Measurements from ENCODE around the gene KHDRBS2. TPM values are rescaled to one million over a fixed set of nuclear protein-coding genes. Genes with fewer than 3 reads are reported as not detected.

KHDRBS2 gene
- total RNA-seq, 1 experiment from 2014 or later: not detected

DNA sequence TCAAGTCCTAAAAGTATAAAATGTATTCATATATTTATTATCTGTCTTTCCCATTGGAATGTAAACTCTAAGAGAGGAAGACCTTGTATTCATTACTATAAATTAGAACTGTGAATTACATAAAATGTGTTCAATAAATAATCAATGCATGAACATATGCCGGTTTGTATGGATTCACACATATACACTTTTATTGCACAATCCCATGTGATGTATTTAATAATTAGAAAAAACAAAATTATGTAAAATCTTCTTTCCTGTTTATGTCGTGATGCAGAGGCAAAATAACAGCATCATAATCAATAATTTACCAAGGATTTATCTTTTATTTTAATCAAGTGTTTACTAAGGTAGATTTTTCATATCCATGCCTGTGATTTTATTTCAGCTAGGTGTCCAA, 240.5 kb downstream of the KHDRBS2 start:
- in situ Hi-C loops (cut with HindIII; ENCODE audit: low sequenced_read_pairs): no loop called here
- DNase-seq (ENCODE audit: low spot score): no peak

DNA sequence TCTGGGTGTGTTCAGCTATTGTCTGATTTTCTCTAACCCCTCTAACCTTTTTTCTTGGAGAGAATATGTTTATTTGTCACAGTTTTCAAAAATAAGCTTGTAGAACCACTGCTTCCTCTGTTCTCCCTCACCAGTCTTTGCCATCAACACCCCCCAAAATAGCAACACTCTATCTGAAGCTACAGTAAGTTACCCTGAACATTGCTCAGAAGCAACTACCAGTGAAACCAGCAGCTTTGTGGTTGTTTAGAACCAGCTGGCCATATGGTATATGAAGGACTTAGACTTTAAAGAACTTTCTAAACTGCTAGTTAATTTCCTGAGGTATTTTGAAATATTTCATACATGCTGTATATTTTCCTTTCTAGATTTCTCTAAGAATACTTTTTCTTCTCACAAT, 242.9 kb downstream of the KHDRBS2 start:
- DNase-seq (ENCODE audit: low spot score): no peak
- in situ Hi-C loops (cut with HindIII; ENCODE audit: low sequenced_read_pairs): no loop called here

DNA sequence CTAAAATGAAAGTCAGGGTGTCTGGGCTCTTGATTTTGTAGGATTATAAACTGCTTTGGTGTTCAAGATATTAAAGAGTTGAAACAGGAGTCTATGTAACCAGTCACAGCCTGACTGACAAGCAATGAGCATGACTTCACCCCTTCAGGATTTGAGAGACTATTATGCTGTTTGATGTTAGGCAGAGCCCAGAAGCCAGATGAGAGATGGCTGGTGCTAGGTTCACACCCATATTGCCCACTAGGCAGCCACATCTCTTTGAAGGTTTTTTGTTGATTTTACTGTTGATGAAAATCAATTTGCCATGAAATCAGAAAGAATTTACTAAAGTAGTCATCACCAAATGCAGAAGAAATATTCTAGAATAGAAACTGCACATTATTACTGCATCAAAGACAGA, 243.6 kb downstream of the KHDRBS2 start:
- in situ Hi-C loops (cut with HindIII; ENCODE audit: low sequenced_read_pairs): no loop called here
- no peak for DNase-seq (ENCODE audit: low spot score)

DNA sequence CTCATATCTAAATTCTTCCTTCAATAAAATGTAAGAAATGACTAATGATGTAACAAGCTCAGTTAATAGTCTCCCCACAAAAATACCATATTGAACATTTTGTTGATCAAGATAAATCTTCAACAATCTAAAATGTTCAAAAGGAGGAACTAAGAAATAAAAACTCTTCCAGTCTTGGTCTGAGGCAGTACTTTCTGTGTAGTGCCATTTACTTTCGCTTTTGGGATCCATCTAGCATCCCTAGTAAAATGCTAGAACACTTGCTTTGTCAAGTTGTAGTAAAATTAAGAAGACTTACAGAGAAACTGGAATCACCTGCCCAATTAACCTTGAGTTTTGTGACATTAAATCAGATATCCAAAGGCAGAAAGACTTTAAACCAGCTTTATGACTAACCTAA, 246.4 kb downstream of the KHDRBS2 start:
- DNase-seq (ENCODE audit: low spot score): no peak
- in situ Hi-C loops (cut with HindIII; ENCODE audit: low sequenced_read_pairs): no loop called here

GRCh38 chr6:62037445-62037844, 248.6 kb downstream of the KHDRBS2 start:
- no peak for DNase-seq (ENCODE audit: low spot score)
- in situ Hi-C loops (cut with HindIII; ENCODE audit: low sequenced_read_pairs): no loop called here

DNA sequence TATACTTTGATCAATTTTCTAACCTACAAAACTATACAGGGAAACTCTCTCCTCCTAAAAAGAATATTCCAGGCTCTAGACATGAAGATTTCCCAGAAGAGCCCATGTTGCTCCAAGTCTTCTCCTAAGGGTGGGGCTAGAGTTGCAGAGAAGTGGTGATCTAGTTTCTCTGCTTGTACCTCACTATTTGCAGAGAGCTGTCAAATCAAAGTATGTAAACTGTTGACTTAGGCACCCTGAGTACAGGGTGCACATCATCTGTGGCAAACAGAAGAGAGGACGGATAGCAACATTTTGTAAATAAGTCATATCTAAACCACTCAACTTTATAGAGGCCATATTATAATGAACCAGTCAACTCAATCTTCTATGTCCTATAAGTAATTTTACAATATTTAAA, 250.1 kb downstream of the KHDRBS2 start:
- no peak for DNase-seq (ENCODE audit: low spot score)
- in situ Hi-C loops (cut with HindIII; ENCODE audit: low sequenced_read_pairs): no loop called here

- DNase-seq (ENCODE audit: low spot score): no peak
- in situ Hi-C loops (cut with HindIII; ENCODE audit: low sequenced_read_pairs): no loop called here
Observed at GRCh38 chr6:62013719-62014118, 272.3 kb downstream of the KHDRBS2 start.

DNA sequence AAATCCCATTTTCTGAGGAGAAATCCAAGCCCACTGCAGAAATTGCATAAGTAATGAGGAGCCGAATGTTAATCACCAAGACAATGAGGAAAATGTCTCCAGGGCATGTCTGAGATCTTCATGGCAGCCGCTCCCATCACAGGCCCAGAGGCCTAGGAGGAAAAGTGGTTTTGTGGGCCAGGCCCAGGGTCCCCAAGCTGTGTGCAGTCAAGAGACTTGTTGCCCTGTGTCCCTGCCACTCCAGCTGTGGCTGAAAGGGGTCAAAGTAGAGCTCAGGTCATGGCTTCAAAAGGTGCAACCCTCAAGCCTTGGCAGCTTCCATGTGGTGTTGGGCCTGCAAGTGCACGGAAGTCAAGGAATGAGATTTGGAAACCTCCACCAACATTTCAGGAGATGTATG, 276.6 kb downstream of the KHDRBS2 start:
- no peak for DNase-seq (ENCODE audit: low spot score)
- in situ Hi-C loops (cut with HindIII; ENCODE audit: low sequenced_read_pairs): no loop called here

DNA sequence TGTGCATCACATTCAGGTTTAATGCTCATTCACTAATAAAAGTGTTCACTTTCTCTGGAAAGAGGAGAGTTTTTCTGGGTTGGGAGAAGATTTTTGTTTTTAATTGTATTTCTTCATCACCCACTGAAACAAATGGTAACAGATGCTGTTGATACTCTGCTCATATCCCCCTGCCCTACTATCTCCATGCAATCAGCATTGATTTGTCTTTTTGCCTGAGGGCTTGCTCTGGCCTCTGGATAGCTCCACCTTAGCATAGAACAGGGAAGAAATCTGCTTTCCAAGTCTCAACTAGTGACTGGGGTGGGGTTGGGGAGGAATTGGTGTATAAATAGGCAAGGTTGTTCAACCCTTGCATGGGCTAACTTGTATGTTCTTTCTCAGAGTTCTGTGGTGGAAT, 296.4 kb downstream of the KHDRBS2 start:
- no peak for DNase-seq (ENCODE audit: low spot score)
- in situ Hi-C loops (cut with HindIII; ENCODE audit: low sequenced_read_pairs): no loop called here

- in situ Hi-C loops (cut with HindIII; ENCODE audit: low sequenced_read_pairs): no loop called here
- DNase-seq (ENCODE audit: low spot score): no peak
Observed at GRCh38 chr6:61980622-61981021, 305.4 kb downstream of the KHDRBS2 start.

DNA sequence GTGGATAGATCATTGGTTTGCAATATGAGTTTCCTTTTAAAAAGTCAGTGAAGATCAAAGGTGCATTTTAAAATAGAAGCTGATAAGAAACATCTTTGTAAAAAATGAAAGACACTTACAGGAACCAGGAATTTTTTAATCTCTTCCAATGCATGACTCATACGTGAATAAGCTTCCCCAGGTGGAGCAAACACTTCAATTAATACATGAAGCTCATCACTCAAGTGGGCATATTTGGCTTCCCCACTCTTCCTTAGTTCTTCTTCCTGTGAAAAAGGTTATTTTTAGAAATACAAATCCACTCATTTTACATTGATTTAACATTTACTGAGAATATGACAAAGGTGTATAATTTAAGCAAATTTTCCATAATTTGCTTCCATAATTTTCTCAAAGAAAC, 308.1 kb downstream of the KHDRBS2 start:
- in situ Hi-C loops (cut with HindIII; ENCODE audit: low sequenced_read_pairs): no loop called here

DNA sequence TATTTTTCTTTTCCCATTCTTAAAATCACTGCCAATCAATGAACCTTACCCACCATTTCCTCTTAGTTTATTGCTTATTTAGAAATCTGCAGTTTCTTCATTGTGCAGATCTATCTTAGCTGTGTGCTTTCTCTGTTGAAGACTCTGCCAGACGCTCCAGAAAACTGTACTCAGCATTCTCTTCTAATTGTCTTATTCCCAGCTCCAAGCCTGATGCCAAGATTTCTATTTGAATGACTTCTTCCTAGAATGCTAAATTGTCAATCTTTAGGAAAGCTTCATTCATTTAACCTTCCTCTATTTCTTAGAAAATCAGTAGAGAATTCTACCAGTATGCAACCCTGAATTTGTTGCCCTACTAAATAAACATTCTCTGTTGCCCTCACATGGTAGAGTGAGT, 308.9 kb downstream of the KHDRBS2 start:
- in situ Hi-C loops (cut with HindIII; ENCODE audit: low sequenced_read_pairs): no loop called here
- no peak for DNase-seq (ENCODE audit: low spot score)

More for the DNA sequence above, 308.1 kb downstream of the KHDRBS2 start:
- no peak for DNase-seq (ENCODE audit: low spot score)

DNA sequence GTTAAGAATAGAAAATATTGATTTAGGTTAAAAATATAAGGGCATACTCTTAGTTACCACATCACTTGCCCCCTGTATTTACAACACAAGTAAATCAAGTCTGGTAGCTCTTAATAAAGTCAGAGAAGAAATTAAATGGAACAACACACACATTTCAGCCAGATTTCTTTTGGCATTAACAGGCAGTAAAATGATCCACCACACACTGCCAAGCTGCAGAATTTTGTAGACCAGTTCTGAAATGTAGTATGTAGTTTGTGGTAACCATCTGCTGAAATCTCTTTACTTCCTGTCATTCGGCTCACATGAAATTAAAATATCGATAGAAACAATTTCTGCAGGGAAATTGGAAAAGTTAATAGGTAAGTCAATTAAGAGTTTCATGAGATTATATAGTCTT, 326.8 kb downstream of the KHDRBS2 start:
- no peak for DNase-seq (ENCODE audit: low spot score)
- in situ Hi-C loops (cut with HindIII; ENCODE audit: low sequenced_read_pairs): no loop called here

GRCh38 chr6:61953851-61954250, 332.2 kb downstream of the KHDRBS2 start:
- DNase-seq (ENCODE audit: low spot score): peak; percentile 52
- in situ Hi-C loops (cut with HindIII; ENCODE audit: low sequenced_read_pairs): no loop called here

GRCh38 chr6:61951586-61951985, 334.4 kb downstream of the KHDRBS2 start:
- in situ Hi-C loops (cut with HindIII; ENCODE audit: low sequenced_read_pairs): no loop called here
- no peak for DNase-seq (ENCODE audit: low spot score)

DNA sequence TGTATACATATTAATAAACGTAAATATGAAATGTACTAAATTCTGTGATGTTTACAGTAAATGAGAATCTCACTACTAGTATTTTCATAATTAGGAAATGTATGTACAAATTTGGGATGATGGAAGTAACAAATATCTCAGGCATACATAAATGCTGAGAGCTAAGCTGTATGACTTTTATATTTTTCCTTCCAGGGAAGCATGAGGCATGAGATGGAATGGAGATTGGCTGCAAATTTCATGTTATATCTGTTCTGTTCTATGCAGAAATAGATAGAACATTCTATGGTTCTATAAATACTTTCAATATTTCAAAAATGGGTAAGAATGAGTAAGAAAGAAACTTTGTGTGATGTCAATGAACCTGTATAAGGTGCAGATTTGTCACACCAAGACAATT, 335.2 kb downstream of the KHDRBS2 start:
- in situ Hi-C loops (cut with HindIII; ENCODE audit: low sequenced_read_pairs): no loop called here
- DNase-seq (ENCODE audit: low spot score): no peak

- no peak for DNase-seq (ENCODE audit: low spot score)
- in situ Hi-C loops (cut with HindIII; ENCODE audit: low sequenced_read_pairs): no loop called here
Observed at GRCh38 chr6:61949971-61950370, 336.1 kb downstream of the KHDRBS2 start.

DNA sequence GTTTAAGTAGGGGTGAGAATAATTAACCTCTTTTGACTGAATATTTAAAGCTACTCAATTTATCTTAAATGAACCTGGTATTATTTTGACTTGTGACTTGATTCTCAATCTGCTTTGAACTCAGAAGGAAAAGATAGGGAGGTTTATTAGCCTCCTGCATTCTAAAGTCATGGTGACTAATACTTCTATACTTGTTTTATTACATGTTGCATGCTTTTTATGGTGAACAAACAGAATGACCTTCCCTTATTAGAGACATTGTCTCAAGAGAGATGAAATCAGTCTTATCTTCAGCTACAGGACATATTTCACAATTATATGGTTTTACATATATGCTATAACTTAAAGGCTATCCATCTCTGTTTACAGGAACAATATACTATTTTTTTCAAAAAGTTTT, 336.9 kb downstream of the KHDRBS2 start:
- in situ Hi-C loops (cut with HindIII; ENCODE audit: low sequenced_read_pairs): no loop called here
- no peak for DNase-seq (ENCODE audit: low spot score)

GRCh38 chr6:61947311-61947947, 338.6 kb downstream of the KHDRBS2 start:
- in situ Hi-C loops (cut with HindIII; ENCODE audit: low sequenced_read_pairs): no loop called here

GRCh38 chr6:61940919-61941318, 345.1 kb downstream of the KHDRBS2 start:
- DNase-seq (ENCODE audit: low spot score): no peak
- in situ Hi-C loops (cut with HindIII; ENCODE audit: low sequenced_read_pairs): no loop called here

More at GRCh38 chr6:61947311-61947947, 338.6 kb downstream of the KHDRBS2 start:
- no peak for DNase-seq (ENCODE audit: low spot score)

DNA sequence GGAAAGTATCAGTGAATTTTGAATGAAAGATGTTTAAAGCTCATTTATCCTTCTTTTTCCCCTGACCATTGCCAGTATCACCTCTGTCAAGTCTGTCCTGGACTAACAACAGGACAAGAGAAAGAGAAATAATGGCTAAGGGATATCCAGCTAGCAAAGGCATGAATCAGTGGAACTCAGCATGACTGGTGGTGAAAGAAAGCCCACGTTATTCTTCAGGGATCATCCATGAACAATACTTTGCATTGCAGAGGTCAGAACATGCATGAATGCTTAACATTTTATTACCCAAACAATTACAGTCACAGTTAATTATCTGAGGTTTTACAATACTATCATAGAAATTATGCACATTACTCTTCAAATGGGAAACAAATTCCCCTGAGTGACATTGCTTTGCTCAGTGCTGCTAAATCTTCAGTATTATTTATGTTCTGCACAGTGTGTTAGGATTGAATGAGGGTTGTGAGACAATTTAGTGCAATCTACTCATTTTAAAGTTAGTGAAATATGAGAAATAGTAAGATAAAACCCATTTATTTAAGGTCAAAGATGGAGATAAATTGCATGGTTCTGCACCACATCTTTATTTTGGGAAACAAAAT, 350.7 kb downstream of the KHDRBS2 start:
- DNase-seq (ENCODE audit: low spot score): no peak
- in situ Hi-C loops (cut with HindIII; ENCODE audit: low sequenced_read_pairs): no loop called here
